Fibroblast of pulmonary artery (primary cell): Measurements from ENCODE around the gene IRF4.

ENCODE experiments used
- DNase-seq: peaks from one replicate; pipeline ENCODE4 v3.0.0-alpha.2; 2010; ENCODE audit warnings: low read depth
- H3K4me3 ChIP-seq: replicated peaks from 2 replicates; pipeline ENCODE4 v1.5.1; 2011; ENCODE audit warnings: low read depth, mild to moderate bottlenecking, control low read depth, low read length, moderate library complexity
- TF ChIP-seq, protein P1 (sequence below): IDR thresholded peaks from 2 replicates; pipeline ENCODE4 v1.5.1; 2011; ENCODE audit warnings: mild to moderate bottlenecking, control low read depth, low read length, inconsistent platforms; ENCODE audit errors: missing control alignments

The IRF4 gene

DNA sequence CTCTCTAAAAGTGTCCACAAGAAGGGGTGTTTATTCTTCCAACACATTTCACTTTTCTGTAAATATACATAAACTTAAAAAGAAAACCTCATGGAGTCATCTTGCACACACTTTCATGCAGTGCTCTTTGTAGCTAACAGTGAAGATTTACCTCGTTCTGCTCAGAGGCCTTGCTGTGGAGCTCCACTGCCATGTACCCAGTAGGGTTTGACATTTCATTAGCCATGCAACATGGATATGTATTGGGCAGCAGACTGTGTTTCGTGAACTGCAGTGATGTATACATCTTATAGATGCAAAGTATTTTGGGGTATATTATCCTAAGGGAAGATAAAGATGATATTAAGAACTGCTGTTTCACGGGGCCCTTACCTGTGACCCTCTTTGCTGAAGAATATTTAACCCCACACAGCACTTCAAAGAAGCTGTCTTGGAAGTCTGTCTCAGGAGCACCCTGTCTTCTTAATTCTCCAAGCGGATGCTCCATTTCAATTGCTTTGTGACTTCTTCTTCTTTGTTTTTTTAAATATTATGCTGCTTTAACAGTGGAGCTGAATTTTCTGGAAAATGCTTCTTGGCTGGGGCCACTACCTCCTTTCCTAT lies 17.9 kb downstream of the IRF4 start:
- H3K4me3 ChIP-seq: no peak overlapping the region
- TF ChIP-seq, protein P1, sequence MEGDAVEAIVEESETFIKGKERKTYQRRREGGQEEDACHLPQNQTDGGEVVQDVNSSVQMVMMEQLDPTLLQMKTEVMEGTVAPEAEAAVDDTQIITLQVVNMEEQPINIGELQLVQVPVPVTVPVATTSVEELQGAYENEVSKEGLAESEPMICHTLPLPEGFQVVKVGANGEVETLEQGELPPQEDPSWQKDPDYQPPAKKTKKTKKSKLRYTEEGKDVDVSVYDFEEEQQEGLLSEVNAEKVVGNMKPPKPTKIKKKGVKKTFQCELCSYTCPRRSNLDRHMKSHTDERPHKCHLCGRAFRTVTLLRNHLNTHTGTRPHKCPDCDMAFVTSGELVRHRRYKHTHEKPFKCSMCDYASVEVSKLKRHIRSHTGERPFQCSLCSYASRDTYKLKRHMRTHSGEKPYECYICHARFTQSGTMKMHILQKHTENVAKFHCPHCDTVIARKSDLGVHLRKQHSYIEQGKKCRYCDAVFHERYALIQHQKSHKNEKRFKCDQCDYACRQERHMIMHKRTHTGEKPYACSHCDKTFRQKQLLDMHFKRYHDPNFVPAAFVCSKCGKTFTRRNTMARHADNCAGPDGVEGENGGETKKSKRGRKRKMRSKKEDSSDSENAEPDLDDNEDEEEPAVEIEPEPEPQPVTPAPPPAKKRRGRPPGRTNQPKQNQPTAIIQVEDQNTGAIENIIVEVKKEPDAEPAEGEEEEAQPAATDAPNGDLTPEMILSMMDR: no peak
- DNase-seq: no peak

DNA sequence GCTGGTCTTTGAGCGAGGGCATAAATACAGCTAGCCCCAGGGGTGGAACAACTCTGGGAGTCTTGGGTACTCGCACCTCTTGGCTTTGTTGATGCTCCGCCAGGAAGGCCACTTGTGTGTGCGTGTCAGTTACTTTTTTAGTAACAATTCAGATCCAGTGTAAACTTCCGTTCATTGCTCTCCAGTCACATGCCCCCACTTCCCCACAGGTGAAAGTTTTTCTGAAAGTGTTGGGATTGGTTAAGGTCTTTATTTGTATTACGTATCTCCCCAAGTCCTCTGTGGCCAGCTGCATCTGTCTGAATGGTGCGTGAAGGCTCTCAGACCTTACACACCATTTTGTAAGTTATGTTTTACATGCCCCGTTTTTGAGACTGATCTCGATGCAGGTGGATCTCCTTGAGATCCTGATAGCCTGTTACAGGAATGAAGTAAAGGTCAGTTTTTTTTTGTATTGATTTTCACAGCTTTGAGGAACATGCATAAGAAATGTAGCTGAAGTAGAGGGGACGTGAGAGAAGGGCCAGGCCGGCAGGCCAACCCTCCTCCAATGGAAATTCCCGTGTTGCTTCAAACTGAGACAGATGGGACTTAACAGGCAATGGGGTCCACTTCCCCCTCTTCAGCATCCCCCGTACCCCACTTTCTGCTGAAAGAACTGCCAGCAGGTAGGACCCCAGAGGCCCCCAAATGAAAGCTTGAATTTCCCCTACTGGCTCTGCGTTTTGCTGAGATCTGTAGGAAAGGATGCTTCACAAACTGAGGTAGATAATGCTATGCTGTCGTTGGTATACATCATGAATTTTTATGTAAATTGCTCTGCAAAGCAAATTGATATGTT lies 19.2 kb downstream of the IRF4 start:
- TF ChIP-seq, protein P1: no peak
- no peak overlapping the region for H3K4me3 ChIP-seq
- no peak for DNase-seq

- H3K4me3 ChIP-seq: no peak overlapping the region
- DNase-seq: no peak
- TF ChIP-seq, protein P1: no peak
These were observed 20.0 kb downstream of the IRF4 start for GRCh38 chr6:411402-412145.

DNA sequence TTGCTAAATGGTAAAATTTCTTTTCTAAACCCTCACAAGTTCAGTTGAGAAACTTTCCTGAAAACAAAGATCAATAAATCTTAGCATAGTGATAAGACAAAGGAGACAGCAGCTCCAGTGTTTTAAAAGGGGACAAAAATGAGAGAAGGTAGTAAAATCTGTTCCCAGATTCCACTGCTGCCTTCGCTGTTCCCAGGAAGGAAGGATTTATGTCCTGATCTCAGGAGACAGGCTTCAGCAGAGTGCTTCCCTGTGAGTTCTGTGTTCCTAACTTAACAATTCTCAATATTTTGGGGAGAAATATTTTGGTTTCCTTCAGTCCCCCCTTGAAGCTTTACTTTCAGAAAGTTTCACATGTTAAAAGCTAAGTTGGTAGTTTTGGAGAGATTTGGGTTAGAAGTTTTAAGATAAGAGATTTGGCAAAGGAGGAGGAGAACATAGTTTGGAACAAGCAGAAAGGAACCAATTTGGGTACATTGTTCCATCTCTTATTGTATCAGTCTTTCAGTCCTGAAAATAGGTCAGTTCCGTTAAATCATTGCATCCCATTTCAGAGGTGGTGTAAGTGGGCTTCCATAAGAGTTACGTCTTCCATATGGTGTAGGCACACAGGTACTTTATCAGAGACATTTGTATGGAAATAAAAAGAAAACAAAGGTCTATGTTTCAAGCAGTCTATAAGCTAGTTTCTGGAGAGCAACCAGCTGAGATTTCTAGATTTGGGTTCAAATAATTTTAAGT lies 20.8 kb downstream of the IRF4 start:
- no peak overlapping the region for H3K4me3 ChIP-seq
- TF ChIP-seq, protein P1: no peak
- DNase-seq: no peak

GRCh38 chr6:414447-414846 lies 22.9 kb downstream of the IRF4 start:
- DNase-seq: no peak
- TF ChIP-seq, protein P1: no peak
- no peak overlapping the region for H3K4me3 ChIP-seq

- DNase-seq: no peak
- TF ChIP-seq, protein P1: no peak
These were observed 23.5 kb downstream of the IRF4 start for GRCh38 chr6:415087-415486.

More at GRCh38 chr6:415087-415486, 23.5 kb downstream of the IRF4 start:
- H3K4me3 ChIP-seq: no peak overlapping the region
